H9 (cell line): ENCODE results near the gene ADGRG7. TPM values are rescaled to one million over a fixed set of nuclear protein-coding genes. Genes with fewer than 3 reads are reported as not detected.

Experiments
- DNase-seq: peaks from one replicate; pipeline ENCODE4 v3.0.0-alpha.2; 2017
- H2AFZ ChIP-seq: one replicate; pipeline ENCODE4 v1.6.1; 2013; ENCODE audit warnings: mild to moderate bottlenecking, low read length, control low read depth, moderate library complexity
- H2AK5ac ChIP-seq: 2 replicates; pipeline ENCODE4 v1.6.1; 2013; ENCODE audit warnings: low read length, control low read depth, mixed read lengths; ENCODE audit not compliant: insufficient read length
- H2BK120ac ChIP-seq: one replicate; pipeline ENCODE4 v1.6.1; 2013; ENCODE audit warnings: low read depth, mild to moderate bottlenecking, low read length, control low read depth, inconsistent platforms; ENCODE audit not compliant: poor library complexity, severe bottlenecking
- H2BK12ac ChIP-seq: 2 replicates; pipeline ENCODE4 v1.6.1; 2013; ENCODE audit warnings: low read length, control low read depth, mixed read lengths, low read depth; ENCODE audit not compliant: insufficient read length
- H2BK15ac ChIP-seq: 2 replicates; pipeline ENCODE4 v1.6.1; 2013; ENCODE audit warnings: low read depth, low read length, control low read depth
- H2BK20ac ChIP-seq: one replicate; pipeline ENCODE4 v1.6.1; 2013; ENCODE audit warnings: low read depth, mild to moderate bottlenecking, low read length, control low read depth, inconsistent platforms; ENCODE audit not compliant: poor library complexity, severe bottlenecking
- H2BK5ac ChIP-seq: 2 replicates; pipeline ENCODE4 v1.6.1; 2013; ENCODE audit warnings: low read length, control low read depth, mixed read lengths; ENCODE audit not compliant: insufficient read length
- H3K14ac ChIP-seq: 2 replicates; pipeline ENCODE4 v1.6.1; 2013; ENCODE audit warnings: low read length, control low read depth; ENCODE audit not compliant: insufficient read depth
- H3K18ac ChIP-seq: 2 replicates; pipeline ENCODE4 v1.6.1; 2013; ENCODE audit warnings: low read depth, mild to moderate bottlenecking, mixed read lengths, low read length, control low read depth; ENCODE audit not compliant: insufficient read length
- H3K23ac ChIP-seq: 2 replicates; pipeline ENCODE4 v1.6.1; 2013; ENCODE audit warnings: low read length, control low read depth, mixed read lengths, low read depth; ENCODE audit not compliant: insufficient read length
- H3K23me2 ChIP-seq: 2 replicates; pipeline ENCODE4 v1.6.1; 2013; ENCODE audit warnings: low read depth, mild to moderate bottlenecking, mixed read lengths, low read length, control low read depth; ENCODE audit not compliant: insufficient read length, poor library complexity, severe bottlenecking
- H3K27ac ChIP-seq: 2 replicates; pipeline ENCODE4 v1.5.1; 2013; ENCODE audit warnings: low read length, control low read depth, mixed read lengths, low read depth; ENCODE audit not compliant: insufficient read length
- H3K27me3 ChIP-seq: 2 replicates; pipeline ENCODE4 v1.6.1; 2013; ENCODE audit warnings: low read length, control low read depth, inconsistent platforms; ENCODE audit not compliant: insufficient read depth
- H3K4ac ChIP-seq: 2 replicates; pipeline ENCODE4 v1.6.1; 2013; ENCODE audit warnings: low read depth, mild to moderate bottlenecking, control low read depth, inconsistent platforms, low read length, moderate library complexity
- H3K4me1 ChIP-seq: 2 replicates; pipeline ENCODE4 v1.6.1; 2013; ENCODE audit warnings: low read length, control low read depth, inconsistent platforms; ENCODE audit not compliant: insufficient read depth
- H3K4me2 ChIP-seq: 2 replicates; pipeline ENCODE4 v1.6.1; 2013; ENCODE audit warnings: low read length, control low read depth, mixed read lengths; ENCODE audit not compliant: insufficient read length, insufficient read depth
- H3K56ac ChIP-seq: 2 replicates; pipeline ENCODE4 v1.6.1; 2013; ENCODE audit warnings: low read depth, mild to moderate bottlenecking, mixed read lengths, low read length, control low read depth; ENCODE audit not compliant: insufficient read length
- H3K79me1 ChIP-seq: 2 replicates; pipeline ENCODE4 v1.6.1; 2013; ENCODE audit warnings: low read depth, mild to moderate bottlenecking, moderate library complexity, low read length, control low read depth, inconsistent platforms; ENCODE audit not compliant: insufficient read depth, poor library complexity, severe bottlenecking
- H3K79me2 ChIP-seq: 2 replicates; pipeline ENCODE4 v1.6.1; 2013; ENCODE audit warnings: low read length, control low read depth, inconsistent platforms; ENCODE audit not compliant: insufficient read depth
- H3K9ac ChIP-seq: 2 replicates; pipeline ENCODE4 v1.6.1; 2013; ENCODE audit warnings: low read length, control low read depth, mixed read lengths; ENCODE audit not compliant: insufficient read length; ENCODE audit errors: extremely low read depth
- H3K9me3 ChIP-seq: one replicate; pipeline ENCODE4 v1.6.1; 2013; ENCODE audit warnings: low read depth, low read length, inconsistent platforms; ENCODE audit not compliant: control insufficient read depth
- H3T11ph ChIP-seq: one replicate; pipeline ENCODE4 v1.6.1; 2013; ENCODE audit warnings: mild to moderate bottlenecking, low read length, control low read depth, inconsistent platforms
- H4K20me1 ChIP-seq: one replicate; pipeline ENCODE4 v1.6.1; 2013; ENCODE audit not compliant: control insufficient read depth, insufficient read length, insufficient read depth
- H4K5ac ChIP-seq: 2 replicates; pipeline ENCODE4 v1.6.1; 2013; ENCODE audit warnings: low read depth, mild to moderate bottlenecking, mixed read lengths, low read length, control low read depth; ENCODE audit not compliant: insufficient read length
- H4K8ac ChIP-seq: replicated peaks from 2 replicates; pipeline ENCODE4 v1.6.1; 2013; ENCODE audit warnings: low read length, control low read depth, mixed read lengths, low read depth; ENCODE audit not compliant: insufficient read length
- H4K91ac ChIP-seq: 2 replicates; pipeline ENCODE4 v1.6.1; 2013; ENCODE audit warnings: low read depth, mild to moderate bottlenecking, moderate library complexity, mixed read lengths, low read length, control low read depth; ENCODE audit not compliant: insufficient read length
- H3K27ac Mint-ChIP-seq, 3 experiments: 2 replicates in 2 of 3; 3 replicates in 1 of 3; pipeline ENCODE4 v1.8.0; 2020 to 2021; ENCODE audit warnings: mixed read lengths in 3 of 3, mild to moderate bottlenecking in 1 of 3, moderate library complexity in 1 of 3
- H3K27me3 Mint-ChIP-seq: 2 replicates; pipeline ENCODE4 v1.8.0; 2021; ENCODE audit warnings: low read depth, mild to moderate bottlenecking, moderate library complexity, mixed read lengths
- H3K36me3 Mint-ChIP-seq, 3 experiments: 2 replicates in 2 of 3; 3 replicates in 1 of 3; pipeline ENCODE4 v1.8.0; 2020 to 2021; ENCODE audit warnings: low read depth in 3 of 3, mixed read lengths in 3 of 3; ENCODE audit not compliant: insufficient read depth in 1 of 3
- H3K4me1 Mint-ChIP-seq, 2 experiments: 2 replicates each; pipeline ENCODE4 v1.8.0; 2020; ENCODE audit warnings: mixed read lengths in 2 of 2
- H3K4me3 Mint-ChIP-seq, 2 experiments: 2 replicates in 1 of 2; 3 replicates in 1 of 2; pipeline ENCODE4 v1.8.0; 2020 to 2021; ENCODE audit warnings: mild to moderate bottlenecking in 2 of 2, mixed read lengths in 2 of 2, moderate library complexity in 1 of 2
- H3K9me3 Mint-ChIP-seq, 2 experiments: 2 replicates in 1 of 2; 3 replicates in 1 of 2; pipeline ENCODE4 v1.8.0; 2020; ENCODE audit warnings: mild to moderate bottlenecking in 2 of 2, mixed read lengths in 2 of 2, moderate library complexity in 1 of 2
- WGBS: extraction: QIAGEN DNeasy Blood & Tissue Kit; methylation state at CpG from one replicate; pipeline ENCODE4 v1.1.7; 2013; ENCODE audit warnings: missing lambda C conversion rate, low lambda C conversion rate, mixed read lengths; ENCODE audit not compliant: insufficient read length; ENCODE audit errors: extremely low coverage; 5-methylcytosine and 5-hydroxymethylcytosine counted together
- total RNA-seq: library from RNA; stranded (reverse); gene quantifications from 2 replicates; pipeline ENCODE4 v1.2.1, GENCODE V29; 2021
- TF ChIP-seq, protein P1 (sequence below): fragments of 200-600 bp; sonication (generic); conservative IDR thresholded peaks from 3 replicates; pipeline ENCODE4 v1.8.0; 2021; ENCODE audit warnings: antibody characterized with exemption, mild to moderate bottlenecking

Gene ADGRG7
- total RNA-seq, 1 experiment from 2014 or later: not detected

- Histone ChIP-seq H3K4me1 (no peaks in the 10 kb centered on the region), H2BK12ac (no peak overlapping the region), H4K91ac (no peak overlapping the region), H4K20me1 (no peaks in the 10 kb centered on the region), H2BK5ac (no peak overlapping the region), H3K56ac (no peak overlapping the region), H3K23me2 (no peaks in the 10 kb centered on the region), H2BK120ac (no peak overlapping the region), H3K9ac (no peak overlapping the region), H3K79me2 (no peaks in the 10 kb centered on the region), H3K14ac (no peak overlapping the region), H3K9me3 (no peaks in the 10 kb centered on the region), H3T11ph (no peak overlapping the region), H3K79me1 (no peaks in the 10 kb centered on the region), H3K4me2 (no peak overlapping the region), H3K18ac (no peak overlapping the region), H4K8ac (no peak overlapping the region), H3K27ac (no peak overlapping the region), H2AK5ac (no peak overlapping the region), H2BK20ac (no peak overlapping the region), H2AFZ (no peak overlapping the region), H2BK15ac (no peak overlapping the region), H4K5ac (no peak overlapping the region), H3K23ac (no peak overlapping the region), H3K27me3 (no peaks in the 10 kb centered on the region; the same call in 1 of the 2 replicates), H3K4ac (no peak overlapping the region)
- TF ChIP-seq, protein P1, sequence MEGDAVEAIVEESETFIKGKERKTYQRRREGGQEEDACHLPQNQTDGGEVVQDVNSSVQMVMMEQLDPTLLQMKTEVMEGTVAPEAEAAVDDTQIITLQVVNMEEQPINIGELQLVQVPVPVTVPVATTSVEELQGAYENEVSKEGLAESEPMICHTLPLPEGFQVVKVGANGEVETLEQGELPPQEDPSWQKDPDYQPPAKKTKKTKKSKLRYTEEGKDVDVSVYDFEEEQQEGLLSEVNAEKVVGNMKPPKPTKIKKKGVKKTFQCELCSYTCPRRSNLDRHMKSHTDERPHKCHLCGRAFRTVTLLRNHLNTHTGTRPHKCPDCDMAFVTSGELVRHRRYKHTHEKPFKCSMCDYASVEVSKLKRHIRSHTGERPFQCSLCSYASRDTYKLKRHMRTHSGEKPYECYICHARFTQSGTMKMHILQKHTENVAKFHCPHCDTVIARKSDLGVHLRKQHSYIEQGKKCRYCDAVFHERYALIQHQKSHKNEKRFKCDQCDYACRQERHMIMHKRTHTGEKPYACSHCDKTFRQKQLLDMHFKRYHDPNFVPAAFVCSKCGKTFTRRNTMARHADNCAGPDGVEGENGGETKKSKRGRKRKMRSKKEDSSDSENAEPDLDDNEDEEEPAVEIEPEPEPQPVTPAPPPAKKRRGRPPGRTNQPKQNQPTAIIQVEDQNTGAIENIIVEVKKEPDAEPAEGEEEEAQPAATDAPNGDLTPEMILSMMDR: no peak
- DNase-seq: no peak
- no peak overlapping the region for H3K4me3 Mint-ChIP-seq
- peak overlapping the region in 1 of 3 experiments; percentile 3; a peak in 1 of 7 replicates for H3K27ac Mint-ChIP-seq
- WGBS: no CpG with 5 or more reads among the region's 2 CpGs
- peaks cover 2% of the 10 kb centered on the region in 2 experiments; a peak in 3 of 5 replicates for H3K9me3 Mint-ChIP-seq
- no peaks in the 10 kb centered on the region for H3K36me3 Mint-ChIP-seq
- H3K4me1 Mint-ChIP-seq: peaks cover 24 to 29% of the 10 kb centered on the region in 2 experiments
- no peaks in the 10 kb centered on the region for H3K27me3 Mint-ChIP-seq
Observed at GRCh38 chr3:100662113-100662823, 52.9 kb downstream of the ADGRG7 start.
